ENCODE measurements around the gene CTNNB1. TPM values are rescaled to one million over a fixed set of nuclear protein-coding genes. Genes with fewer than 3 reads are reported as not detected.

Gene CTNNB1
- 305 TPM for total RNA-seq
- long read RNA-seq, full-length matches to known transcripts, result 147 of 206 reads
- long read RNA-seq, partial matches to known transcripts, result 41 of 206 reads
- long read RNA-seq, other reads (novel, unspliced or antisense), result 18 of 206 reads

DNA sequence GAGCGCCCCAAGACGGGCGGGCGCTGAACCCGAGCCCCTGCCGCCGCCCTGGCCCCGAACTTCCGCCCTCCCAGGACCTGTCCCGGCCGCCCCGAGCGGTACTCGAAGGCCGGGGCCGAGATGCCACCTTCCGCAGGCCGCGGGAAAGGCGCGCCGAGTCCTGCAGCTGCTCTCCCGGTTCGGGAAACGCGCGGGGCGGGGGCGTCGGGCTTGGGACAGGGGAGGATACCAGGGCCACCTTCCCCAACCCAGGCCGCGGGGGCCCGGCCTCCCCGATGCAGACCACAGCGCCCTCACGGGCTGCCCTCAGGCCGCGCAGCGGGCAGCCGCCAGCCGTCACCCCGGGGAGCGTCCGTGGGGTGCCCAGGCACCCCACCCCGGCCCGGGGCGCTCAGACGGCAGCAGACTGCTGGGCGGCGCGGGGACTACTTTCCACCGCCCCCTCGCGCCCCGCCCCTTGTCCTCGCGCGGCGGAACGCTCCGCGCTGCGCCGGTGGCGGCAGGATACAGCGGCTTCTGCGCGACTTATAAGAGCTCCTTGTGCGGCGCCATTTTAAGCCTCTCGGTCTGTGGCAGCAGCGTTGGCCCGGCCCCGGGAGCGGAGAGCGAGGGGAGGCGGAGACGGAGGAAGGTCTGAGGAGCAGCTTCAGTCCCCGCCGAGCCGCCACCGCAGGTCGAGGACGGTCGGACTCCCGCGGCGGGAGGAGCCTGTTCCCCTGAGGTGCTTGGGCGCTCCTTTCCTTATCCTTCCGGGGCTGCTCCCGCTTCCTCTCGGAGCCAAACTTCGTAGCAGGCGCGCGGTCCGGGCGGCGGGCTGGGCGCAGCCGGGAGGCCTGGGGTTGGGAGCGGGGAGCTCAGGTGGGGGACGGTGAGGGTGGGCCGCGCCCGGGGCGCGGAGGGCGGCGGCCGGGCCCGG is at the start of gene CTNNB1:
Gene CTNNB1, plus strand, starts transcription at position 556 of the 916 bp plus-strand sequence. CDS start 24,564 bp downstream, outside the sequence.
- no peaks in the 10 kb centered on the region for H3K36me3 ChIP-seq
- H3K27me3 ChIP-seq, result no peaks in the 10 kb centered on the region
- no peaks in the 10 kb centered on the region for H3K9me3 ChIP-seq
- H3K4me1 ChIP-seq, result peaks cover 33% of the 10 kb centered on the region
- peak within 1 kb of the TSS; percentile 78 for H3K4me3 ChIP-seq
- intact Hi-C loops (cut with DNase I), result no loop called here
- TF ChIP-seq, protein P1, sequence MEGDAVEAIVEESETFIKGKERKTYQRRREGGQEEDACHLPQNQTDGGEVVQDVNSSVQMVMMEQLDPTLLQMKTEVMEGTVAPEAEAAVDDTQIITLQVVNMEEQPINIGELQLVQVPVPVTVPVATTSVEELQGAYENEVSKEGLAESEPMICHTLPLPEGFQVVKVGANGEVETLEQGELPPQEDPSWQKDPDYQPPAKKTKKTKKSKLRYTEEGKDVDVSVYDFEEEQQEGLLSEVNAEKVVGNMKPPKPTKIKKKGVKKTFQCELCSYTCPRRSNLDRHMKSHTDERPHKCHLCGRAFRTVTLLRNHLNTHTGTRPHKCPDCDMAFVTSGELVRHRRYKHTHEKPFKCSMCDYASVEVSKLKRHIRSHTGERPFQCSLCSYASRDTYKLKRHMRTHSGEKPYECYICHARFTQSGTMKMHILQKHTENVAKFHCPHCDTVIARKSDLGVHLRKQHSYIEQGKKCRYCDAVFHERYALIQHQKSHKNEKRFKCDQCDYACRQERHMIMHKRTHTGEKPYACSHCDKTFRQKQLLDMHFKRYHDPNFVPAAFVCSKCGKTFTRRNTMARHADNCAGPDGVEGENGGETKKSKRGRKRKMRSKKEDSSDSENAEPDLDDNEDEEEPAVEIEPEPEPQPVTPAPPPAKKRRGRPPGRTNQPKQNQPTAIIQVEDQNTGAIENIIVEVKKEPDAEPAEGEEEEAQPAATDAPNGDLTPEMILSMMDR (IDR thresholded peaks at IDR 0.05), result no peak
- H3K27ac ChIP-seq, result peak within 1 kb of the TSS; percentile 97
- ATAC-seq, result peak; percentile 96
- DNase-seq, result peak; percentile 96

DNA sequence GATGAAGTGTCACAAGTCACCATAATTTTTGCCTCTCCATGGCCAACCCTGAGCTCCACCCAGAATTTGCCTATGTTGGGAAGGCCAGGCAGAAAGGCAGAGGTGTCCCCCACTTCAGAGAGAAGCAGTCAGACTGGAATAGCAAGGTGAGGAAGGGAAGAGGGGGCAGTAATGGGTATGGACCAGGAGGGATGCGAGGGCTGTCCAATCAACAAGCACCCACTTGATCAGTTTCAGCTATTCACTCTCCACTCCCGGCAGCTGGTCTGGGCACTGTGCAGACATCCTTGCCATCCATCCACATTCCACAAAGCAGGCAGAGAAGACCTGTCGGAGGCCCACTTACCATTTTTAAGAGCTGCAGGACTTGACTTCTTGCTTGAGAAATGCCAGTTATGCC is 43.5 kb upstream of the CTNNB1 start:
- H3K27ac ChIP-seq, result no peak overlapping the region
- no peak for ATAC-seq
- no peak for DNase-seq
- no peaks in the 10 kb centered on the region for H3K9me3 ChIP-seq
- H3K27me3 ChIP-seq, result no peaks in the 10 kb centered on the region
- H3K4me3 ChIP-seq, result no peak overlapping the region
- intact Hi-C loops (cut with DNase I), result no loop called here
- TF ChIP-seq, protein P1 (IDR thresholded peaks at IDR 0.05), result no peak
- no peaks in the 10 kb centered on the region for H3K4me1 ChIP-seq
- no peaks in the 10 kb centered on the region for H3K36me3 ChIP-seq

DNA sequence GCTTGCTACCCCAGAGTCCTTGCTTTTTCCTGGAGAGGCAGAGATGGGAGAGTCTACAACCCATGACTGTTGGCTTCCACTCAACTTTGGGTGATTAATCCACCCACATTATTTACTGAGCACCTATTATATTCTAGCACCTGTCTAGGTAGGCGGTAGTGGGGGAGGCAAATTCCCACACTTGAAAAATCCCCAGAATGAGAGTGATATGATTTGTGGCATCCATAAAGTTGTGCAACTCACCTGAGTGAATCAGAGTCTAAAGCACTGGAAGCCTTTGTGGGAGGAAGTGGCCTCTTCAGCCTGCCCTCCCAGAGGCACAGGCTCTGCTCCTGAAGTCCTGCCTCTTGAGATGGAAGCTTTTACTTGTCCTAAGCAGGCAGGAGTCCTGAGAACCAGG is 40.4 kb upstream of the CTNNB1 start:
- DNase-seq, result no peak
- H3K27me3 ChIP-seq, result no peaks in the 10 kb centered on the region
- no peaks in the 10 kb centered on the region for H3K9me3 ChIP-seq
- H3K36me3 ChIP-seq, result no peaks in the 10 kb centered on the region
- H3K4me3 ChIP-seq, result no peak overlapping the region
- TF ChIP-seq, protein P1 (IDR thresholded peaks at IDR 0.05), result no peak
- no peak overlapping the region for H3K27ac ChIP-seq
- peak; percentile 78 for ATAC-seq
- peaks cover 7% of the 10 kb centered on the region for H3K4me1 ChIP-seq
- intact Hi-C loops (cut with DNase I), result no loop called here

DNA sequence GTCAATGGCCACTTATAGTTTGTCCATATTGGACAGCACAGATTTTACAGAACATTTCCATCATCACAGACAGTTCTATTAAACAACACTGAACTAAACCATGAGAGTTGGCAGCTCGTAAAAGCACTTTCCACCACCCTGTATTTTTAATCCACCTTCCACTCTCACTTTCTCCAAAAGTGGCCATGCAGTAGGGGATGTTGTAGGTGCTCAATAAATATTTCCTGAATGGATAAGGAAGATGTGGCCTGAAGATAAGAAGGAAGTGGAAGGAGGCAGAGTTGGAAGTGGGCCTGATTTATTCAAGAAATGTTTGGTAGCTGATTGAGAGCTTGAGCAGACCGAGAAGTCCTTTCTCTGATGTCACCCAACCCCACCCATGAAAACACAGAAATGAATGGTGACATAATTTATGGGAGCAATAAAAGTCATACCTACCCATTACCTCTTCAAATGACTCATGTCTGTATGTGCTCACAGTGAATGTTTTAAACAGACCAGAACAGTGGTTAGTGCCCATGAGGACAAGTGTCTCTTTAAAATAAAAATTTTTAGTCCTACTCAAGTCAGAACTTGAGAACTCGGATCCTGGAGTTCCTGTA is 39.6 kb upstream of the CTNNB1 start:
- H3K27ac ChIP-seq, result no peak overlapping the region
- DNase-seq (no peak), ATAC-seq (no peak)

DNA sequence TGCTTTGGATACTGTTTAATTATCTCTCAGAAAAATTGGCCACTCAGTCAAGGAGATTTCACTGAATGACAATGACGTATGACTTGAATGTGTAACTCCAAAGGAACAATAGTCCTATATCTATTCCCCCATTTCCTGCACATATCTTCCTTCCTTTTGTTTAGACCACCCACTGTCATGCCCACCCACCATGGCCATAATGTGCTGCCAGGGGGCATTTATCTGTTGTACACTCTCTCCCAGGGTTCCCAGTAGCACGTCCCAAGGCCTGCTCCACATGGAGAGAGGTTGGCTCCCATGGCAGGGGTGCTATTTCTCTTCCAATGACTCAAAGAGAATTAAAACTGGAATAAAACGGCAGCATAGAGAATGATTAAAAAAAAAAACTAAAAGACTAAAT is 36.8 kb upstream of the CTNNB1 start:
- no peak for ATAC-seq
- intact Hi-C loops (cut with DNase I), result no loop called here

More for the DNA sequence above, 39.6 kb upstream of the CTNNB1 start:
- Histone ChIP-seq H3K27me3 (no peaks in the 10 kb centered on the region), H3K36me3 (no peaks in the 10 kb centered on the region), H3K9me3 (no peaks in the 10 kb centered on the region), H3K4me1 (peaks cover 7% of the 10 kb centered on the region), H3K4me3 (no peak overlapping the region)
- TF ChIP-seq, protein P1 (IDR thresholded peaks at IDR 0.05), result no peak
- intact Hi-C loops (cut with DNase I), result no loop called here

More for the DNA sequence above, 36.8 kb upstream of the CTNNB1 start:
- TF ChIP-seq, protein P1 (IDR thresholded peaks at IDR 0.05), result no peak
- Histone ChIP-seq H3K4me3 (no peak overlapping the region), H3K9me3 (no peaks in the 10 kb centered on the region), H3K4me1 (peaks cover 7% of the 10 kb centered on the region), H3K36me3 (no peaks in the 10 kb centered on the region), H3K27ac (no peak overlapping the region), H3K27me3 (no peaks in the 10 kb centered on the region)
- no peak for DNase-seq

Data from upper lobe of right lung (tissue), 1 donor.